ENCODE data around the gene CNBD2.
A peak's percentile ranks its signal among the peaks of the same experiment; 100 is the strongest.
"Not testable (repeated sequence)": the region's sequence is repeated elsewhere in the genome, so short reads cannot be mapped to it uniquely, and the experiment has no call there.

Gene CNBD2

DNA sequence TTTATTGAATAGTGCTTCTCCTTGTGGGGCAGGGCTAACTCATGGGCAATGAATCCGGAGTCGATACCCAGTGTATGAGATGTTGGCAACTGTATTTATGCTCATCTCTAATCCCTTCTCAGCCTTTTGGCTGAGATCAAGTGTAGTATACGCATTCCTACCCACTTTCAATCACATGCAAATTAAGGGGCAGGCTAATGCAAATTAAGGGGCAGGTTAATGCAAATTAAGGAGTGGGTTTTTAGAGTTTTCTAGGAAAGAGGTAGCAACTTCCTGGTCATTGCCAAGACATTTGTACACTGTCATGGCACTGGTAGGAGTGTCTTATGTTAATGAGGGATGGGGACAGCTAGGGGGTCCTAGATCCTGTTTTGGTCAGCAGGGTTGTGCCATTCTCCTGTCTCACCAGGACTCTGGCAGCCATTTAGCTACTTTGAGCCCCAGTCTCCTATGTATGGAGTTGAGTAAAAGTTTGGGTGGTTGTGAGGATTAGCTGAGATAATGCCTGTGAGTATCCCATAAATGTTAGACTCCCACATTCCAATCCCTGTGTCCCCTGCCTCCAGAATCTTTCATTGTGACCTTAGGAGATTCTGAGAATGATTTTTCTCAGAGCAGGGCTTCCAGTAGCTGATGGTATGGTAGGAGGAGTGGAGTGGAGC, at the start of gene CNBD2:
CNBD2 (plus strand) TSS at position 612 of the 662 bp plus-strand sequence. CDS start 173 bp downstream, outside the sequence.
- DNase-seq: no peak

DNA sequence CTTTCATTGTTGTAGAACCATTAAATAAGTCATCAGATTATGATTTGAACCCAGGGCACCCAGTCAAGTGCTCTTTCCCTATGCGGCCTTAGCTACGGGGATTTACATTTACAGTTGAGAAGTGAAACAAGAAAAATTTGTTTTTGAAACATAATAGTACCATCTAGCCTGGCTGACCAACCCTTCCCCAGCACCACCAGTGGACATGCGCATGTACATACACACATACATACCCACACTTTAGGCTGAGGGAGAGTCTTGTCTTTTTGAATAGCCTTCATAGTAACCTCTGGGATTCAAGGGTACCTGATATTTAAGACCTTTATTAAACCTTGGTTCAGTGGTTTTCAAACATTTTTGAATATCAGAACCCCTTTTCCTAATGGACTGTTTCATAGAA, 47.9 kb upstream of the CNBD2 start:
- DNase-seq: no peak

DNA sequence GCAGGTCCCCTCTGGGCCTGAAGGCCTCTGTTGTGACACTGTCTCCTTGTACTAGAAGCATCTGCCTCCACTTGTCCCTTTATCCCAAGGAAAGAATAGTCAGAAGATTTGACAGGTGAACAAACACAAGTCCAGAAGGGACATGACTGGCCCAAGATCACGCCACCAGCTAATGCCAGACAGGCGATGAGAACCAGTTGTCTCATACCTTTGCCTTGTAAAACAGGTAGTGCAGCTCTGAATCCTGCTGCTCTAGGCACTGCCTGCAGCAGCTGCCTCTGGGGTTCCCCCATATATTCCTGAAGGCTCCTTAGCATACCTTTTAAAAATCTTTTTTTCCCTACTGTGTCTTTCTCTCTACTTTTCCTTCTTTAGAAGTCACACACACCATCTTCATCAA, 39.1 kb upstream of the CNBD2 start:
- DNase-seq: no peak

DNA sequence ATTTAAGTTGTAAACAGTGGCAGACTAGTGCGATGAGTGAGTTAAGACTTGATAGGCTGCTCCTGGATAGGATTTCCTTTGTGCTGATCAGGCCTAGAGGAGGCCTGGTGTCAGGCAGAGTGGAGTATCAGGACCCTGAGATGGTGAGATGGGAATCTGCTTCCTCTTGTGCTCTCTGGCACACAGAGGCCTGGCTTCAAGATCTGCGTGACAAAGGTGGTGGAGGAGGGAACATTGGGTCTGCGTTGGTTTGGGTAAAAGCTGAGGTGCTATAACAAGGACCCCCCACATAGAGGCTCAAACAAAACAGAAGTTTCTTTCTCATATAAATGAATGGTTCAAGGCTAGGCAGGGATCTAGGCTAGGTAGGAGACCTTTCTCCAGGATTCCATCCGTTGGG, 34.3 kb upstream of the CNBD2 start:
- DNase-seq: no peak

DNA sequence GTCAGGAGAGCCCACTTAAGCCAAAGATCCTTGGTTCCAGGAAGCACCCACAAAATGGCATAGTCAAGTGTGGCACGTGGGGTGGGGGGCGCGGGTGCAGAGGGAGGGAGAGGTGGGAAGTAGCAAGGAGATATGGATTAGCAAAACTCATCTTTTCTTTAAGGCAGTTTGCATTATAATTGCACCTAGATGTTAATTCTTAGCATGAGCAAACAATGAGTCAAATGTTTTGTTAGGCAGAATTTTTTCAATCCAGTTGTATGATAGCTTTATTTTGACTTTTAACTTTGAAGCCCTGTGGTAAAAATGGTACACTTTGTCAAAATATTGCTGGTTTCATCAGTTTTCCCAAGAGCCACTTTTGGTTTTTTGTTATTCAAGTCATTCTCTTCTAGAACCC, 29.1 kb upstream of the CNBD2 start:
- no peak for DNase-seq

DNA sequence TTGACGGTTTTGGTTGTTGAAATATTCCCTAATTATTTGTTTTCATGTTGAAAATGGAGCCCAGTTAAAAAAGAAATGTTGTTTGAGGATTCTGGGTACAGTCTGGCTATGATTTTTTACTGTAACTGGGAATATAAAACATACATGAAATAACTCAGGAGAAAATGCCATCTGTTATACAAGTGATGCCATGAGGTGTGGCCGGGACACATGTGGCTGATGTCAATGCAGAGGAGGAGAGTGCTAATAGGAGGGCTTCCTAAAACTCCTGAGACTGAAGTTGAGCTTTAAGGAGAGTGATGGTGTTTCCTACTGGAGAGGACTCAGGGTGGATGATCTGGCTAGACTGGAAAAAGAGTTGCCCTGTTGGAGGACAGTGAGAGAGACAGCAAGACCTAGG, 26.8 kb upstream of the CNBD2 start:
- no peak for DNase-seq

GRCh38 chr20:35942243-35942642, 26.1 kb upstream of the CNBD2 start:
- DNase-seq: no peak

- DNase-seq: peak; percentile 45
These were observed 20.9 kb upstream of the CNBD2 start for GRCh38 chr20:35947489-35947888.

- no peak for DNase-seq
These were observed 20.5 kb upstream of the CNBD2 start for GRCh38 chr20:35947907-35948306.

DNA sequence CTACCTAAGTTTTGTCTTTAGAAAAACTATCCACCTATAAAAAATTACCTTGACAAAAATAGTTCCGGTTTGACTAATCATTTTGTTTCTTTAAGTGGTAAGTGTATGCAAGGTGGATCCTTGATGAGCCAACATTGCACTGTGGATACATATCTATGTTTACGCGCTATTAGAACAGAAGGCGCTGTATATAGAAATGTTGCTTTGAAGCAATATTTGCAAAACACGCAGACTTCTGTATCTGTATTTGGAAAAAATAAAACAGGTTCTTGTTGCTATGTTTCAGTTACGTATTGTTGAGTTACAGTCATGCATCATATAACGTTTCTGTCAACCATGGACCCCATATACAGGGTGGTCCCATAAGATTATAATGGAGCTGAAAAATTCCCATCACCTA, 18.3 kb upstream of the CNBD2 start:
- DNase-seq: no peak

DNA sequence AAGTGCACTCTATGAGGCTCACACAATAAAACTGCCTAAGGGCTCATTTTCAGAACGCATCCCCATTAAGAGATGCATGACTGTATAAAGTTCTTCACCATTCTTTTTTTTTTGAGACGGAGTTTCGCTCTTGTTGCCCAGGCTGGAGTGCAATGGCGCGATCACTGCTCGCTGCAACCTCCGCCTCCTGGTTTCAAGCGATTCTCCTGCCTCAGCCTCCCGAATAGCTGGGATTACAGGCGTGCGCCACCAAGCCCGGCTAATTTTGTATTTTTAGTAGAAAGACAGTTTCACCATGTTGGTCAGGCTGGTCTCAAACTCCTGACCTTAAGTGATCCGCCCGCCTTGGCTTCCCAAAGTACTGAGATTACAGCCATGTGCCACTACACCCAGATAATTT, 16.3 kb upstream of the CNBD2 start:
- not testable (repeated sequence) for DNase-seq

GRCh38 chr20:35952480-35953386, 15.7 kb upstream of the CNBD2 start:
- peak; percentile 27 for DNase-seq

DNA sequence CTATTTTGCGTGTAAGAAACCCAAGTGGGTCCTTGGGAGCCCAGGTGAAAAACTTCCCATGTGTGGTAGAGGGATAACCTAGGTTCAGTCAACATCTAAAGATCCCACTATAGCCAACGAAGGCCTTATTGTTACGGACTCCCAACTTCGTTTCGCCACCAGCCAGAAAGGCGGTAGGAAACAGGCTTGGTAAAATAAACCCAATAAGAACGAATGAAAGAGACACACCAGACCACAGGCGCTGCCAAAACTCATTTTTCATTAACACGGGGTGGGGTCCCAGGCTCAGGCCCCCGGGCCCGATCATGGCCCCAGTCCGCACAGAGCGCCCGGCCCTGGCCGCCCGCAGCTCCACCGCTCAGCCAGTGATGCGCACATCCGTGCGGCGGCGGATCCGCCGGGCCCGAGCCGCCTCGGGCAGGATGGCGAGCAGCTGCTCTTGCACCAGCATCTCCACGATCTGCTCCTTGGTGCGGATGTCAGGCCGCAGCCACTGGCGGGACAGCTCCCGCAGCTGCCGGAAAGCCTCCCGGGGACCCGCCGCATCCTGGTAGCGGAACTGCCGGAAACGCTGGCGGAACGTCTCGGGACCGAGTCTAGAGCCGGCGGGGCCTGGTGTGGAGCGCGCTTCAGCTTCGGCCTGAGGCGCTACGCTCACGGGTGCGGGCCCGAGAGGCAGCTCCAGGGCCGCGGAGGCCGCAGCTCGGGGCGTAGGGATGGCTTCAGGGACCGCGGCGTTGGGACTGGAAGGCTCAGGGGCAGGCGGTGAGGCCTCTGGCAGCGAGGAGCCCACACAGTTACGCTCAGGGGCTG, 14.8 kb upstream of the CNBD2 start:
- peak; percentile 76 for DNase-seq

DNA sequence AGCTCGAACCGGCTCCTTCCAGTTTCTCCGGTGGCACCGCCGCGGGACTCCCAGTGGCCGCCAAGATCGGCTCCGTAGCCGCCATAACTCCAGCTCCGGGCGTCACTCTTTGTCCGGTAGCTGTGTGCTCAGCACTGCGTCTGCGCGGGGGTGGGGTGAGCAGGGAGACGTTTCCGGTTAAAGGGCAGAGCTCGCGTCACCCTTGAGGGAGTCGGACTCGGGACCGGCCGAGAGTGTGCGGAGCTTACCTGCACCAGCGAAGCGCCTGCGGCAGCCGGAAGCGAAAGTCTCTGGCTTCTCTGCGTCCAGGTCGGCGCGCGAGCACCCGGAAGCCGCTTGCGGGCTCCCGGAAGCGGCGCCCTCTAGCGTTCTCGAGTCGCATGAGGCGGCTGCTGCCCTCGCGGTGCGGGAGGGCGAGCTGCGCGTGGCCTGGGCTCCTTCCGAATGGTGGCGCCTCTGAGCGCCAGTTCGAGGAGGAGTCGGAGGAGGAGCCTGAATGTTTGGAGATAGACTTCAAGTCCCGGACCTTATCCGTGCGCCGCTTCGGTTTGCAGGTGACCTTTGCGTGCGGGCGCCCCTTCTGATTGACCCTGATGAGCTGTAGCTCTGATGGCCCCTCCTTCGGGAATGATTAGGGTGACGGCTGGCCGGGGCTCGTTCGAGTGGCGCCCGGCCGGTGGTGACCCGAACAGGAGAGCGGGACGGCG, 14.0 kb upstream of the CNBD2 start, which contains the start of gene SCAND1:
SCAND1 (minus strand) TSS at position 303 of the 707 bp plus-strand sequence; CDS start at position 85, 218 bp downstream.
- peak; percentile 99 for DNase-seq

GRCh38 chr20:35954907-35955251, 13.5 kb upstream of the CNBD2 start:
- peak; percentile 48 for DNase-seq

DNA sequence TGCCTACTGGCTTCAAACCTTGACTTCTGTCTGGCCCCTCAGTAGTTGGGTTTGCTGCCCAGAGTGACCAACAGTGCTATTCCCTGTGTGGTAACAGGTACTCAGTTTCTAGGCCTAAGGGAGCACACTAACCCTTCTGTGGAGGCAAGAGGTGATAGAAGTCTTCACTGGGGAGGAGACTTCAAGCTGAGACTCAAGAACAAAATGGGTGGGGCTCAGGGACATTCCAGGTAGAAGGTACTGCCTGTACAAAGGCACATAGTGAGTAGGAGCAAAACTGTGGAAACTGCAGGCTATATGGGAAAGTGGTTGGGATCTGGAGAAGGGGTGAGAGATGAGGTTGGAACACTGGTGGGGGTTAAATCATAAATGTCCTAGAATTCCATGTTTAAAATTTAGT, 11.8 kb upstream of the CNBD2 start:
- DNase-seq: no peak

GRCh38 chr20:35959291-35959690, 9.1 kb upstream of the CNBD2 start:
- not testable (repeated sequence) for DNase-seq

DNA sequence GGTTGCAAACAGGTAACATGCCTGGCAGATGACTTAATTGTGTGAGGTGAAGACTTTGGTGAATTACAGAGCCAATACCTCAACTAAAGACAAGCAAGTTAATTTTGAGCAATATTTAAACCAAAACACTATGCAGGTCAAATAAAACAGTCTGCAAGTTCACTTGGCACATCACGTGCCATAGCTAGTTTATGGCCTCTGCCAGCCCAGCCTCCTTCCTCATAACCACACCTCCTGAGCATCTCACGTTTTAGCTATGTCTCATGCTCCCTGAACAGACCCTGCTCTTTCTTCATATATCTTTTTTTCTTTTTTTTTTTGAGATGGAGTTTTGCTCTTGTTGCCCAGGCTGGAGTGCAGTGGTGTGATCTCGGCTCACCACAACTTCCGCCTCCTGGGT, 4.5 kb upstream of the CNBD2 start:
- no peak for DNase-seq

- no peak for DNase-seq
These were observed 540 bp downstream of the CNBD2 start for GRCh38 chr20:35968930-35969329.

DNA sequence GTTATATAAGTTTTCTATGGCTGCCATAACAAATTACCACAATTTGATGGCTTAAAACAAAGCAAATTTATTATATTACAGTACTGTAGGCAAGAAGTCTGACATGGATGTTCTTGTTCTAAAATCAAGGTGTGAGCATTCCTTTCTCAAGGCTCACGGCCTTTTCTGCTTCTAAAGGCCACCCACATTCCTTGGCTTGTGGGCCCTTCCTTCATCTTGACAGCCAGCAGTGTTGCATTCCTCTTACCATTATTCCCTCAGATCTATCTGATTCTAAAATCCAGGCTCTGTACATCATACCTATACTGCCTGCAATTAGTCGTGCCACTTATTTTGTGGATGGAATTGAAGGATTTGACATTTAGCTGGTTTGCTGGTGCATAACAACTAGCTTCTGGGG, 3.6 kb downstream of the CNBD2 start:
- no peak for DNase-seq

DNA sequence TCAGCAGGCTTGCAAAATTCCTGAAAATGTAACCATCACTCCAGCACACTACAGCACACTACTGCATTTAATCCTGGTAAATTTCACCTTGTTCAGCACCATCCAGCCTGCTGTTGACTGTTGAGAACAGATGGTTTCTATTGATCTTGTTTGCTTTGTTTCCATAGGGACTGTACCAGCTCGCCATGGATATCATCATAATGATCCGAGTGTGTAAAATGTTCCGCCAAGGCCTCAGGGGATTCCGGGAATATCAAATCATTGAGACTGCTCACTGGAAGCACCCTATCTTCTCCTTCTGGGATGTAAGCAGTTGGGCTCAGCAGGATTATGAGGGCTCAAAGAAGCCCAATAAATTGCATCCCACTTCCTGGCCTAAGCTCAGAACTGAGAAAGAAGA, 4.1 kb downstream of the CNBD2 start:
- DNase-seq: no peak

GRCh38 chr20:35974256-35974655, 5.9 kb downstream of the CNBD2 start:
- DNase-seq: no peak

Measured in activated CD4-positive, alpha-beta T cell treated with anti-CD3 and anti-CD28 coated beads, Interleukin-2, Interleukin-6, amounts not matched to agents 100 ng/mL and 50 ng/mL, durations not matched to agents 16 hours and 8 hours (primary cell).